B cell (primary cell): ENCODE data around the gene NTM. TPM values are rescaled to one million over a fixed set of nuclear protein-coding genes. Genes with fewer than 3 reads are reported as not detected.

Experiments
- ATAC-seq: fragments of 200-7000 bp; cut with Tn5 transposase; one replicate; pipeline ENCODE4 v1.10.0; 2021; ENCODE audit warnings: low read depth, mild to moderate bottlenecking, moderate number of reproducible peaks, moderate library complexity
- CTCF ChIA-PET: fragments of 350-600 bp; sonication (Branson Sonifier 250); formaldehyde crosslinking; loops from one replicate; lab custom pipeline; 2021; ENCODE audit warnings: antibody characterized with exemption, inconsistent platforms; lab: Charles Lee
- POLR2A ChIA-PET: fragments of 350-600 bp; sonication (Branson Sonifier 250); formaldehyde crosslinking; loops from one replicate; lab custom pipeline; 2021; ENCODE audit warnings: antibody characterized with exemption; lab: Charles Lee
- DNase-seq: peaks from one replicate; pipeline ENCODE4 v3.0.0; 2013
- H2AFZ ChIP-seq: 2 replicates; pipeline ENCODE4 v1.6.1; 2012; ENCODE audit warnings: mild to moderate bottlenecking, low read depth, low read length; ENCODE audit not compliant: insufficient read depth, poor library complexity, severe bottlenecking
- H3K27ac ChIP-seq, 2 donors: 1 replicate in 1 of 2; 2 replicates in 1 of 2; pipeline ENCODE4 v1.5.1; 2012 to 2013; ENCODE audit warnings: low read length in 2 of 2, mild to moderate bottlenecking in 2 of 2, moderate library complexity in 1 of 2
- H3K27me3 ChIP-seq, 4 experiments: fragments of 200-600 bp in 1 of 4; sonication (generic) in 1 of 4; replicated peaks in 1 of 4; 1 replicate in 2 of 4; 2 replicates in 2 of 4; pipeline versions ENCODE4 v1.6.1 to v1.7.0; 2013 to 2016; ENCODE audit warnings: low read length in 3 of 4, mild to moderate bottlenecking in 2 of 4, mixed read lengths in 1 of 4, moderate library complexity in 1 of 4; ENCODE audit not compliant: insufficient read depth in 4 of 4, control insufficient read depth in 3 of 4; ENCODE audit errors: control extremely low read depth in 1 of 4
- H3K36me3 ChIP-seq, 2 experiments: replicated peaks in 1 of 2; 1 replicate in 1 of 2; 2 replicates in 1 of 2; pipeline versions ENCODE4 v1.6.1 to v1.7.1; 2013; ENCODE audit warnings: low read length in 1 of 2; ENCODE audit not compliant: insufficient read depth in 2 of 2, control insufficient read depth in 1 of 2; ENCODE audit errors: control extremely low read depth in 1 of 2, extremely low read depth in 1 of 2
- H3K4me1 ChIP-seq, 2 donors: fragments of 200-600 bp in 1 of 2; sonication (generic) in 1 of 2; 1 replicate in 1 of 2; 2 replicates in 1 of 2; pipeline versions ENCODE4 v1.5.1 to v1.6.1; 2013 to 2017; ENCODE audit warnings: low read length in 2 of 2; ENCODE audit not compliant: control insufficient read depth in 2 of 2, insufficient read depth in 2 of 2
- H3K4me2 ChIP-seq: replicated peaks from 2 replicates; pipeline ENCODE3; 2012; ENCODE audit warnings: mild to moderate bottlenecking, low read depth, low read length; ENCODE audit not compliant: poor library complexity, severe bottlenecking
- H3K4me3 ChIP-seq, 5 experiments: fragments of 200-600 bp in 1 of 5; sonication (generic) in 1 of 5; 1 replicate in 3 of 5; 2 replicates in 2 of 5; pipeline versions ENCODE4 v1.5.1 to v1.7.0; 2011 to 2016; ENCODE audit warnings: low read length in 4 of 5, mild to moderate bottlenecking in 4 of 5, low read depth in 2 of 5, control low read depth in 1 of 5, moderate library complexity in 1 of 5; ENCODE audit not compliant: insufficient read depth in 1 of 5; ENCODE audit errors: control extremely low read depth in 1 of 5, extremely low read depth in 1 of 5
- H3K79me2 ChIP-seq: fragments of 200-600 bp; sonication (generic); one replicate; pipeline ENCODE4 v1.6.0; 2016; ENCODE audit warnings: low read length; ENCODE audit not compliant: control insufficient read depth, insufficient read depth
- H3K9ac ChIP-seq: fragments of 200-600 bp; sonication (generic); 2 replicates; pipeline ENCODE4 v1.6.1; 2017; ENCODE audit warnings: mild to moderate bottlenecking, low read length, moderate library complexity
- H3K9me3 ChIP-seq, 3 donors: one replicate each; pipeline versions ENCODE4 v1.6.1 to v1.7.1; 2013; ENCODE audit warnings: low read length in 2 of 3; ENCODE audit not compliant: control insufficient read depth in 2 of 3, insufficient read depth in 1 of 3; ENCODE audit errors: control extremely low read depth in 1 of 3
- H4K20me1 ChIP-seq: 2 replicates; pipeline ENCODE4 v1.6.0; 2012; ENCODE audit warnings: mild to moderate bottlenecking, low read length; ENCODE audit not compliant: insufficient read depth, control insufficient read depth, poor library complexity, severe bottlenecking
- H3K27ac Mint-ChIP-seq: one replicate; pipeline ENCODE4 v1.8.0; 2021; ENCODE audit warnings: mixed read lengths
- H3K27me3 Mint-ChIP-seq: one replicate; pipeline ENCODE4 v1.8.0; 2021; ENCODE audit warnings: mixed read lengths
- H3K4me1 Mint-ChIP-seq: one replicate; pipeline ENCODE4 v1.8.0; 2021; ENCODE audit warnings: mixed read lengths
- H3K4me3 Mint-ChIP-seq: one replicate; pipeline ENCODE4 v1.8.0; 2021; ENCODE audit warnings: mixed read lengths
- H3K9me3 Mint-ChIP-seq: one replicate; pipeline ENCODE4 v1.8.0; 2022; ENCODE audit warnings: mixed read lengths; ENCODE audit not compliant: insufficient read depth
- EZH2 ChIP-seq: IDR thresholded peaks from 2 replicates; pipeline ENCODE4 v1.6.1; 2012; ENCODE audit warnings: borderline replicate concordance, low read depth, mild to moderate bottlenecking, moderate library complexity, low read length; ENCODE audit not compliant: insufficient read depth, poor library complexity, severe bottlenecking
- WGBS: methylation state at CpG from one replicate; pipeline ENCODE4 v1.1.5; 2013; ENCODE audit warnings: missing lambda C conversion rate; ENCODE audit not compliant: insufficient coverage; 5-methylcytosine and 5-hydroxymethylcytosine counted together
- intact Hi-C: fragments of 100-400 bp; cut with micrococcal nuclease; formaldehyde crosslinking; loops from one replicate; pipeline ENCODE4 v1.10.0; 2022
- polyA plus RNA-seq: library from polyadenylated mRNA; depleted of rRNA; stranded (reverse); fragments of >200 nt; gene quantifications from 2 replicates; pipeline ENCODE4 v1.2.3, GENCODE V29; 2012
- total RNA-seq, 2 donors: library from RNA; stranded (reverse); fragments of 120-200 nt in 1 of 2; gene quantifications; 1 replicate in 1 of 2; 2 replicates in 1 of 2; pipeline versions ENCODE4 v1.2.3 to v1.2.4, GENCODE V29; 2013 to 2022
- TF ChIP-seq, protein P1 (sequence below): fragments of 200-600 bp; IDR thresholded peaks from one replicate; pipeline ENCODE4 v1.8.0; 2022; ENCODE audit warnings: antibody characterized with exemption, mild to moderate bottlenecking

Gene NTM
- total and polyA plus RNA-seq, 2 donors (not counting 1 experiment from before 2014, with no cell fraction given), result not detected

GRCh38 chr11:131681920-131682319, 311.5 kb downstream of the NTM start:
- H2AFZ ChIP-seq, result no peak overlapping the region
- CTCF ChIA-PET, result no interaction called here
- no peak overlapping the region for H3K9ac ChIP-seq
- no peaks in the 10 kb centered on the region for H4K20me1 ChIP-seq
- H3K27me3 ChIP-seq, result peaks cover 0 to 3% (median 0%) of the 10 kb centered on the region in 4 experiments
- DNase-seq, result no peak
- no peak overlapping the region for H3K4me3 ChIP-seq
- no peak for ATAC-seq
- intact Hi-C loops, result no loop called here
- no peaks in the 10 kb centered on the region for H3K4me1 Mint-ChIP-seq
- H3K36me3 ChIP-seq, result no peaks in the 10 kb centered on the region
- H3K27ac Mint-ChIP-seq, result no peak overlapping the region
- H3K4me1 ChIP-seq, result no peaks in the 10 kb centered on the region
- WGBS, result 85% methylated on average over 9 of the region's 9 CpGs
- no peaks in the 10 kb centered on the region for H3K79me2 ChIP-seq
- H3K4me2 ChIP-seq, result no peak overlapping the region
- no peak for TF ChIP-seq EZH2
- TF ChIP-seq, protein P1, sequence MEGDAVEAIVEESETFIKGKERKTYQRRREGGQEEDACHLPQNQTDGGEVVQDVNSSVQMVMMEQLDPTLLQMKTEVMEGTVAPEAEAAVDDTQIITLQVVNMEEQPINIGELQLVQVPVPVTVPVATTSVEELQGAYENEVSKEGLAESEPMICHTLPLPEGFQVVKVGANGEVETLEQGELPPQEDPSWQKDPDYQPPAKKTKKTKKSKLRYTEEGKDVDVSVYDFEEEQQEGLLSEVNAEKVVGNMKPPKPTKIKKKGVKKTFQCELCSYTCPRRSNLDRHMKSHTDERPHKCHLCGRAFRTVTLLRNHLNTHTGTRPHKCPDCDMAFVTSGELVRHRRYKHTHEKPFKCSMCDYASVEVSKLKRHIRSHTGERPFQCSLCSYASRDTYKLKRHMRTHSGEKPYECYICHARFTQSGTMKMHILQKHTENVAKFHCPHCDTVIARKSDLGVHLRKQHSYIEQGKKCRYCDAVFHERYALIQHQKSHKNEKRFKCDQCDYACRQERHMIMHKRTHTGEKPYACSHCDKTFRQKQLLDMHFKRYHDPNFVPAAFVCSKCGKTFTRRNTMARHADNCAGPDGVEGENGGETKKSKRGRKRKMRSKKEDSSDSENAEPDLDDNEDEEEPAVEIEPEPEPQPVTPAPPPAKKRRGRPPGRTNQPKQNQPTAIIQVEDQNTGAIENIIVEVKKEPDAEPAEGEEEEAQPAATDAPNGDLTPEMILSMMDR, result no peak
- no peak overlapping the region for H3K4me3 Mint-ChIP-seq
- POLR2A ChIA-PET, result no interaction called here
- peaks cover 0 to 4% (median 0%) of the 10 kb centered on the region in 3 donors for H3K9me3 ChIP-seq
- H3K27me3 Mint-ChIP-seq, result peaks cover 5% of the 10 kb centered on the region
- no peaks in the 10 kb centered on the region for H3K9me3 Mint-ChIP-seq
- no peak overlapping the region for H3K27ac ChIP-seq

DNA sequence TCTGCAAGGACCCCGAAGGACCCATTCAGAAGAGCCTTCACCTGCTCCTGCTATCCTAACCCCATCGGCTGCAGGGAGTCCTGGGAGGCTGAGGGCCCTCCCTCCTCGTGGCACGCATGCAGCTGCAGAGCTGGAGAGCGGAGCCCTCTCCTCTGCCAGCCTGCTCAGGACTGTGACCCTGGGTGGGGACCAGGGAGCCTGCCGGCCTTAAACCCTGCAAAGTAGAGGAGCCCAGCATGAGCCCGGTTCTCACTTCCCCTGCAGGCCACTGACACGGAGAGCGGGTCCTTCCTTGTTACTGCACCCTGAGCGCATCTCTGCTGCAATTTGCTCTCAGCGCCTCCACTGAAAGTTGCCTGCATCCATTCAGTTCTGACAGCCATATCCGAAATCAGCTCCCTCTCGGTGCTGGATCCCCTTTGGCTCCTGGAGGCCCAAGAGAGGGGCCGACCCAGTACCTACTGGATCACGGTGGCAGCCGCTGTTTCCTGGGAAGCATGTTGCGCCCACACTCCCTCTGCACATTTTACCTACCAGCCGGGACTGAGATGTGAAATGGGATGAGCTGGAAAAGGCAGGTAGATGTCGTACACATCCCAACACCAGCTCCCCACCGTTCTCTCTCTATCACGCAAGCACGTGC, 312.1 kb downstream of the NTM start:
- TF ChIP-seq, protein P1, result no peak
- TF ChIP-seq EZH2, result no peak
- Histone ChIP-seq H3K9me3 (peaks cover 0 to 4% (median 0%) of the 10 kb centered on the region in 3 donors), H3K4me2 (no peak overlapping the region), H2AFZ (no peak overlapping the region), H3K9ac (no peak overlapping the region), H3K4me1 (no peaks in the 10 kb centered on the region), H3K4me3 (no peak overlapping the region), H3K27ac (no peak overlapping the region), H4K20me1 (no peaks in the 10 kb centered on the region), H3K27me3 (peaks cover 0 to 3% (median 0%) of the 10 kb centered on the region in 4 experiments), H3K36me3 (no peaks in the 10 kb centered on the region), H3K79me2 (no peaks in the 10 kb centered on the region)
- Mint-ChIP-seq H3K4me1 (no peaks in the 10 kb centered on the region), H3K4me3 (no peak overlapping the region), H3K9me3 (no peaks in the 10 kb centered on the region), H3K27ac (no peak overlapping the region), H3K27me3 (peaks cover 5% of the 10 kb centered on the region)
- CTCF ChIA-PET, result no interaction called here
- intact Hi-C loops, result no loop called here
- DNase-seq (no peak), ATAC-seq (no peak)
- POLR2A ChIA-PET, result no interaction called here
- 87% methylated on average over 17 of the region's 22 CpGs for WGBS
